ENCODE data around the gene CCNJ.

DNA sequence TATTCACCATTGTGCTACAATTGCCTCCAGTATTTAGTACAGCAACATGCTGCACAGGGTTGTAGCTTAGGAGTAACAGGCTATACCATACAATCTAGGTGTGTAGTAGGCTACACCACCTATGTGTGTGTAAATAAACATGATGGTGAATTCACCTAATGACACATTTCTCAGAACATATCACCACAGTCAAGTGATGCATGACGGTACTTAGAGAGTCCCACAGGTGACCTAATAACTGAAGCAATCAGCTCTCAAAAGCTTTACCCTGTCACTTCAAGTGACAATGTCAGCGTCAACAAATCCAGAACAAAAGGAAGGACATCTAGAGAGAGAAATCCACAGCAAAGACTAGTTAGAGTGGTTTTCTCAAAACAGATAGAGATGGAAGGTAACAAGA is 38.8 kb downstream of the CCNJ start:
- no peak for TF ChIP-seq POLR2AphosphoS5 (IDR thresholded peaks at IDR 0.05; ENCODE audit: borderline replicate concordance, low read depth, low read length)
- TF ChIP-seq EZH2 (IDR thresholded peaks at IDR 0.05), result no peak
